ENCODE data around the gene THRAP3. TPM values are rescaled to one million over a fixed set of nuclear protein-coding genes. Genes with fewer than 3 reads are reported as not detected.

The THRAP3 gene
- total and polyA plus RNA-seq, 2 of the 8 experiments (the other 6 are each of a cell fraction or from before 2014, with no cell fraction given): 40.2 to 183 TPM

- Histone ChIP-seq H2BK5ac (ENCODE audit: low read depth, low read length) (peak overlapping the region; percentile 87; the same call in 1 of the 2 replicates), H3K4ac (replicated peaks; ENCODE audit: insufficient read length, low read depth, low read length) (peak overlapping the region; percentile 58), H3K79me1 (ENCODE audit: low read depth, low read length) (no peaks in the 10 kb centered on the region), H3K4me3 (ENCODE audit: extremely low read depth in 1 of 4, insufficient read depth in 2 of 4, low read depth in 3 of 4, low read length in 4 of 4) (peak overlapping the region in 2 of 4 experiments; percentile 3 to 37; a peak in 3 of 8 replicates), H3K79me2 (ENCODE audit: control insufficient read depth in 1 of 2, insufficient read depth in 2 of 2, low read length in 2 of 2) (no peaks in the 10 kb centered on the region), H2BK12ac (ENCODE audit: low read depth, low read length) (peak overlapping the region; percentile 1; the same call in 1 of the 2 replicates), H3K4me1 (replicated peaks in 1 of 4; ENCODE audit: control insufficient read depth in 3 of 4, insufficient read depth in 4 of 4, low read length in 3 of 4) (peaks cover 0 to 6% (median 2%) of the 10 kb centered on the region in 4 experiments; a peak in 2 of 7 replicates), H2AFZ (ENCODE audit: low read length) (peak overlapping the region; percentile 67), H2BK20ac (ENCODE audit: low read length) (peak overlapping the region; percentile 25; the same call in 1 of the 2 replicates), H4K20me1 (replicated peaks in 1 of 2; ENCODE audit: control insufficient read depth in 1 of 2, insufficient read depth in 2 of 2, low read length in 2 of 2) (no peaks in the 10 kb centered on the region), H3K23me2 (ENCODE audit: low read depth, low read length) (no peaks in the 10 kb centered on the region), H3K4me2 (ENCODE audit: insufficient read depth in 1 of 2, low read depth in 2 of 2, low read length in 2 of 2) (peak overlapping the region; percentile 0 to 57; a peak in 3 of 4 replicates), H2BK120ac (replicated peaks; ENCODE audit: low read depth, low read length) (no peak overlapping the region), H3K9me3 (ENCODE audit: insufficient read depth in 2 of 2, low read depth in 1 of 2, low read length in 1 of 2) (no peaks in the 10 kb centered on the region), H3K27ac (ENCODE audit: low read depth, low read length) (peak overlapping the region; percentile 19; the same call in 1 of the 2 replicates), H3K23ac (ENCODE audit: insufficient read length) (no peak overlapping the region), H4K91ac (replicated peaks; ENCODE audit: insufficient read length, low read length) (peak overlapping the region; percentile 84), H3K27me3 (replicated peaks in 1 of 4; ENCODE audit: control insufficient read depth in 3 of 4, extremely low read depth in 1 of 4, insufficient read depth in 3 of 4, low read length in 3 of 4) (no peaks in the 10 kb centered on the region), H3K9ac (replicated peaks in 1 of 4; ENCODE audit: extremely low read depth in 1 of 4, low read depth in 3 of 4, low read length in 3 of 4) (peak overlapping the region in 1 of 4 experiments; percentile 8; a peak in 1 of 7 replicates), H3K18ac (ENCODE audit: extremely low read depth, low read length) (no peak overlapping the region), H3K36me3 (ENCODE audit: control insufficient read depth in 2 of 4, insufficient read depth in 4 of 4, low read length in 3 of 4) (no peaks in the 10 kb centered on the region), H4K5ac (ENCODE audit: insufficient read length, low read depth, low read length) (peak overlapping the region; percentile 5), H4K8ac (ENCODE audit: extremely low read depth, insufficient read depth, low read length) (no peak overlapping the region), H2BK15ac (ENCODE audit: low read length) (peak overlapping the region; percentile 85; the same call in 1 of the 2 replicates), H3K14ac (ENCODE audit: insufficient read length) (no peak overlapping the region), H3K56ac (replicated peaks; ENCODE audit: insufficient read length, low read depth, low read length) (no peak overlapping the region), H2AK5ac (ENCODE audit: low read depth, low read length) (no peak overlapping the region)
- ChIA-PET POLR2A (ENCODE audit: partially characterized antibody) (interaction anchor here (0.7 to 3.3 kb wide), 15 partner anchors 9 to 262 kb away, joined by 3 to 19 read pairs (median 4); partner anchors contain the start of genes MAP7D1, OSCP1, THRAP3 and TRAPPC3), CTCF (ENCODE audit: partially characterized antibody) (interaction anchor here (0.6 to 13.3 kb wide), 52 partner anchors 8 to 576 kb away, joined by 3 to 261 read pairs (median 6); partner anchors contain the start of genes MAP7D1, SH3D21, THRAP3 and TRAPPC3)
- peak in 1 of 2 experiments; percentile 86 for DNase-seq (ENCODE audit: low read depth in 1 of 2, low spot score in 2 of 2)
- WGBS, 2 experiments (ENCODE audit: extremely low coverage in 1 of 2, insufficient coverage in 1 of 2, insufficient read length in 1 of 2, insufficient replicate concordance in 2 of 2, low coverage in 1 of 2, low lambda C conversion rate in 2 of 2, missing lambda C conversion rate in 1 of 2): 7% methylated on average over 9 of the region's 9 CpGs; no CpG with 5 or more reads in 1 of the 2 experiments
- FAIRE-seq: peak; percentile 96
- no peak for TF ChIP-seq JUND (IDR thresholded peaks at IDR 0.05; ENCODE audit: low read length)
- TF ChIP-seq SIN3A (conservative IDR thresholded peaks at IDR 0.05 in 1 of 2, IDR thresholded peaks at IDR 0.05 in 1 of 2; ENCODE audit: low read depth in 1 of 2, low read length in 2 of 2): peak in 1 of 2 experiments; percentile 43; a peak in 1 of 4 replicates
- 0 out of 2 replicates have a peak, but pooled peaks have one; percentile 46 for TF ChIP-seq EGR1 (IDR thresholded peaks at IDR 0.05; ENCODE audit: borderline replicate concordance, low read depth, low read length)
- no peak for TF ChIP-seq KDM5A (IDR thresholded peaks at IDR 0.05; ENCODE audit: low read length)
- TF ChIP-seq SP2 (IDR thresholded peaks at IDR 0.05; ENCODE audit: low read length): no peak
- 0 out of 2 replicates have a peak, but pooled peaks have one; percentile 29 for TF ChIP-seq SP1 (IDR thresholded peaks at IDR 0.05; ENCODE audit: low read depth, low read length)
- no peak for TF ChIP-seq EZH2 (IDR thresholded peaks at IDR 0.05; ENCODE audit: low read depth, low read length, severe bottlenecking)
- TF ChIP-seq HDAC6 (IDR thresholded peaks at IDR 0.05; ENCODE audit: low read depth, low read length): no peak
- peak; percentile 95 to 97 for TF ChIP-seq RAD21 (IDR thresholded peaks at IDR 0.05 in 1 of 2, conservative IDR thresholded peaks at IDR 0.05 in 1 of 2; ENCODE audit: low read depth in 2 of 2, low read length in 2 of 2)
- no peak for TF ChIP-seq CBX5 (IDR thresholded peaks at IDR 0.05; ENCODE audit: low read depth, low read length)
- TF ChIP-seq TCF12 (IDR thresholded peaks at IDR 0.05; ENCODE audit: low read depth, low read length): no peak
Observed at GRCh38 chr1:36187800-36188593, 36.2 kb upstream of the THRAP3 start.

Measured in H1 (cell line).